Globus pallidus (tissue), 1 donor: ENCODE results near the gene IFI6.

Experiments used
- DNase-seq: peaks from one replicate; pipeline ENCODE4 v3.0.0-alpha.2; 2015; ENCODE audit warnings: low spot score

The IFI6 gene

GRCh38 chr1:27672750-27673112 lies 739 bp upstream of the IFI6 start:
- DNase-seq: no peak

- no peak for DNase-seq
Observed at GRCh38 chr1:27669876-27670275, 2.1 kb downstream of the IFI6 start.

- DNase-seq: no peak
Observed at GRCh38 chr1:27668808-27669723, 2.9 kb downstream of the IFI6 start.

- DNase-seq: no peak
Observed at GRCh38 chr1:27668121-27668807, 3.7 kb downstream of the IFI6 start.

DNA sequence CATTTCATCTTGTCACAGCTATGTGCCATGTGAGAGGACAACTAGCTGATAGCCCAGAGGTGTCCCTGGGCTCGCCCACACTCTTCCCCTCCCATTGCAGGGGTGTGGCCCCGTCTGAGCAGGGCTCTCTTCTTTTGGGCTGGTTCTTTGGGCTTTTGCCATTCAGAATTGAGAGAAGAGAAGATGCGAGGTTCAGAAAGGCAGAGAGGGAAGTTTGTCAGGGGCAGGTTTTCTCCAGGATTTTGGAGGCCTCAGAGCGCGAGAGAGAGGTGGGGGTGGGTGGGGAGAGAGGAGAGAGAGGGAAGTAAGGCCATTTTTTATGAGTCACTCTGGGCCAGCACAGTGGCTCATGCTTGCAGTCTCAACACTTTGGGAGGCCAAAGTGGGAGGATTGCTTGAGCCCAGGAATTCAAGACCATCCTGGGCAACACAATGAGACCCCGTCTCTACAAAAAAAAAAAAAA lies 5.2 kb downstream of the IFI6 start:
- no peak for DNase-seq

- DNase-seq: no peak
Observed at GRCh38 chr1:27666294-27666693, 5.7 kb downstream of the IFI6 start.

- no peak for DNase-seq
Observed at GRCh38 chr1:27665016-27665651, 6.9 kb downstream of the IFI6 start.

DNA sequence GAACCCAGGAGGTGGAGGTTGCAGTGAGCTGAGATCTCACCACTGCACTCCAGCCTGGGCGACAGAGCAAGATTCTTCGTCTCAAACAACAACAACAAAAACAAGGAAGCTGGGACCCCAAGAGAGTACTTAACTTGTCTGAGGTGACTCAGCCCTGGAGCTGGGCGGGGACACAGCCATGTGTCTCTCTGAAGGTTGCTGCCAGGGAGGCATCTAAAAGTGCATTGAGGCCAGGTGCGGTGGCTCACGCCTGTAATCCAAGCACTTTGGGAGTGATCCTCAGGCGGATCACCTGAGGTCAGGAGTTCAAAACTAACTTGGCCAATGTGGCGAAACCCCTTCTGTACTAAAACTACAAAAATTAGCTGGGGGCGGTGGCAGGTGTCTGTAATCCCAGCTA lies 7.7 kb downstream of the IFI6 start:
- DNase-seq: no peak

DNA sequence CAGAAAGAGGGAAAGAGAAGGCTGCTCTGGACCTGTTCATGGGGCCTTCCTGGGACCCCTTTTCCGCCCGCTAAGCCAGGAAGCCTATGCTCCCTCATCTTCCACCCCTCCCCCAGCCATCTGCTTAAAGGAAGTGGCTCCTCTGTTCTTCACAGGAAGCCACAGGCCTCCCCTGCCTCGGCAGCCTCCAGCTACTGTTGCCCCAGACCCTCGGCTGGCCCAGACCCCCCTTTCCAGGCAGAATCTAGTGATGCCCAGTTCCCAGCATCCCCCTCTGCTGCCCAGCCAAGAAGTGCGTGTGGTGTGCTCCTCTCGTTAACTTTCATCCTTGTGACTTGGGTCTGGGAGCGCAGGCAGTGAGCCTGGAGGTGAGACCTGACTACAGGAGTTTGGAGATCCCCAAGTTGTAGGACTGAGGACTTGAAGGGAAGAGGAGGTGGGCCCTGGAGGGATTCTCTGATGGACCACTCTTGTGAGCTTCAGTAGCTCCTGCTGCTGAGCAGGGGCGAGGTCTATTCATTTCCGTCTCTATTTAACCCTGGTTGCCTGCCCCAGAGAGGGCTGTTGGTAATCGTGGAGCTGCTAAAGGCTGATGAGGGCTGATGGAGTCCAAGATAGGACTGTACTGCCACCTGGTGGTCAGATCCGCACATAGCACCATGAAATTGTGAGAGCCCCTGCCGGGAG lies 9.1 kb downstream of the IFI6 start:
- peak; percentile 76 for DNase-seq

DNA sequence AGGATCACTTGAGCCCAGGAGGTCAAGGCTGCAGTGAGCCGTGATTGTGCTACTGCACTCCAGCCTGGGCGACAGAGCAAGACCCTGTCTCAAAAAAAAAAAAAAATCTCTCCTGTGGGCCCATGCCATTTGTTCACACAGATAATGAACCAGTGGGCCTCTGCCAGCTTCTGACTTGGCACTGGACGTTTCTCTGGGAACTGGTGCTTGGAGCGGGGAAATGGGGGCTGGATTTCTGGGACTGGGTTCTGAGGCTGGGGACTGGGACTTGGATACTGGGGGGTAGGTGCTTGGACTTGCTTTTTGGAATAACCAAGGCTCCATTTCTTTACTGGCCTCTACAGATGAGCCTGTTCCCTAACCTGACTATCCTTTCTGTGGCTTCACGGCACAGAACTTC lies 9.7 kb downstream of the IFI6 start:
- no peak for DNase-seq

DNA sequence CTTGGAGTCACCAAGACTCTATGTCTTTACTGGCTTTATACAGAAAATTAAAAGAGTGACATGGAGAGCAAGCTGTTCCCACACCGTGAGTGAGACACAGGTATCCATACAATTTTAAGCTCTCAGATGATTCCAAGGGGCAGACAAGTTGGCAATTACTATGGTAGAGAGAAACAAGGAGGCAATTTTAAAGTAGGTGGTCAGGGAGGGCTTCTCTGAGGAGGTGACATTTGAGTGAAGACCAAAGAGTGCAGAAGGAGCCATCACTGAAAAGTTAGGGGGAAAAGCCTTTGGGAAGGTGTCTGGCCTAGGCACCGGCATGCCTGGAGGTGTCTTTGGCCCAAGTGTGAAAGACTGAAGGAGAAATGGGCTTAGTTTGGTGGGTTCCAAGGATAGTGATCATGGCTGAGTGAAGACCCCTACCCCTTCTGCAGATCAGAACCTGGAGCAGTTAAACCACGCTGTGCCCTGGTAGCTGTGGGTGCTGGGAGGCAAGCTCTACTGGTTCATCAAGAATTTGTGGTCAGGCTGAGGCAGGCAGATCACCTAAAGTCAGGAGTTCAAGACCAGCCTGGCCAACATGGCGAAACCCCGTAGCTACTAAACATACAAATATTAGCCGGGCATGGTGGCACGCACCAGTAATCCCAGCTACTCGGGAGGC lies 10.4 kb downstream of the IFI6 start:
- DNase-seq: no peak

GRCh38 chr1:27660300-27660835 lies 11.6 kb downstream of the IFI6 start:
- DNase-seq: no peak

DNA sequence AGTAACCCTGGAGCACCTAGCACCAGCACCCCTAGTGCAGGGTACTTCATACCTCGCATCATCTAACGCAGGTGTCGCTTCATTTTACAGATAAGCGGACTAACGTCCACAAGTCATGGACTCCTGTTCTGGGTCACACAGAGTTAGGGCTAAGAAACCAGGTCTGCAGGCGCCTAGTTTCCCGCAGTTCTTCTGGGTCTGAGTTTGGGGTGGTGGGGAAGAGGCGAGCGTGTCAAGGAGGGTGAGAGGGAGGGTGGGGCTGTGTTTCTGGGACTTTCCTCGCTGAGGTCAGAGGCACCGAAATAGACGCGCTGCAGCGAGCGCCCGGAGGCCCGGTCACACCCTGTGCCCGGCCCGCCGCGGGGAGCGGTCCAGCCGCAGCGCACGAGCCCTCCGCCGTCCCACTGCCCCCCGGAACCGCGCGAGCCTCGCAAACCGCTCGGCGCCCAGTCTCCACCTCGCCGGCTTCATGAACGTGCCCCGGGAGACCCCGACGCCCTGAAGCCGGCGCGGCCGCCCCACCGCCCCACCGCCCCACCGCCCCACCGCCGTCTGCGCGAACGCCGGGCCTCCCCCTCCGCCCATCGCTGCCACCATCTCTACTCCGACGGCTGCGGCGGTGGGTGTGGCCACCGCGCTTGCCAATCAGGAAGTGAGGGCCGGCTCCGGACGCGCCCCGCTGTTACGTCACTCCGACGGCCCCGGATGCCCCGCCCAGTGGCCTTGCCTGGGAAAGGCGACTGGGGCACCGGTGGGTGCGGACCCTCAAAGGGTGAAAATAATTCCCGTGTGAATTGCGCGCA lies 12.3 kb downstream of the IFI6 start:
- DNase-seq: peak; percentile 81

DNA sequence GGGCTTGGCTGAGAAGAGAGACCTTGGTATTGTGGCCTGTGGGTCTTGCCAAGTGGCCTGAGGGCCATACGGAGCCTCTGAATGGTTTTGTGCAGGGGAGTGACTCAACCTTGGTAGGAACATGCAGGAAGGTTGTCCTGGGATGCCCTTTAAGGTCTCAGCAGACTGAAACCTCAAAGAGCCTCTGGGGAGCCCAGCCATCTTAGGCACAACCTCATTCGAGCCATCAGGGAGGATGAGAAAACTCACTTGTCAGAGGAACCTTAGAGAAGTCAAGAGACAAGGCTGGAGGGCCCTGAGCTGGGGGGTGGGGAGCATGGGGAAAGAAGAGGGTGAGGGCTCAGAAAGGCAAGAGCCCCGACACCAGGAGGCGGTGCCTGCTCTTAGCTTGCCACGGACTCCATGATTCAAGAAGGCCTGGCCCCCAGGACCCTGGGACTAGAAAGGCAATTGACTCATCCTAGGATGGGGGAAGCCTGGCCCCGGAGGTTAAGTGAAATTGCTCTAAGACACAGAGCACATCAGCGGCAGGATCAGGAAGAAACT lies 13.0 kb downstream of the IFI6 start:
- DNase-seq: no peak

- no peak for DNase-seq
Observed at GRCh38 chr1:27656157-27656893, 15.7 kb downstream of the IFI6 start.

DNA sequence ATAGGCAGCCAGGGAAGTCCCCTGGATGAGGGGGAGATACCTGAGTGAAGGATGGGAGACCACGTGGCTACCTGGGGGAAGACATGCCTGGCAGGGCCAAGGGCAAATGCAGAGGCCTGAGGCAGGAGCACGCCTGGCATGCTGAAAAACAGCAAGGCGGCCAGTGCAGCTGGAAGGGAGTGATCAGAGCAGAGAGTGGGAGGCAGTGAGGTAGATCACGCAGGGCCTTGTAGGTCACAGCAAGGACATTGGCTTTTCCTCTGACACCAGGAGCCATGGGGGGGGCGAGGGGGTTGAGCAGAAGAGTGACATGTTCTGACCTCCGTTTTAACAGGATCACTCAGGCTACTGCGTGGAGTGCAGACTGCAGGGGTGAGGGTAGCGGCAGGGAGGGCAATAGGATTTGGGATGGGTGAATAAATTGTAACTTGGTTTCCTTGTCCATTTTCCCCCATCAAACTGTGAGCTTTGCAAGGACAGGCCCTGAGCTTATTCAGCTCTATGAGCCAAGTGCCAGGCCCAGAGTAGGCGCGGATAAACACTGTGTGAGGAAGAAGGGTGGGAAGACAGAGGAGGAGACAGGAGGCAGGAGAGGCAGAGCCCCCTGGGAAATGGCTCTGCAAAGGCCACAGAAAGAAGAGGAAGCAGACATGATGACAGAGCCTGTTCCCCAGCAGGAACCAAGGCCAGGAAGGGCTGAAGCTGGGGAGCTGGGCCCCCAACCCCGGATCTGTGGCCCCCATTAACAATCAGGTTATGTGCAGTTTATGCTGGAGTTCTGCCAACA lies 16.6 kb downstream of the IFI6 start:
- no peak for DNase-seq

GRCh38 chr1:27652111-27652864 lies 19.7 kb downstream of the IFI6 start:
- DNase-seq: no peak
